SK-N-SH treated with all-trans-retinoic acid at 6 μM for 48 hours (cell line): Measurements from ENCODE around the gene FAM98C.

Source experiments
- ZFP30 ChIP-seq: fragments of 450-650 bp; formaldehyde crosslinking; IDR thresholded peaks from 2 replicates; pipeline ENCODE4 v1.5.0; 2022; ENCODE audit warnings: mild to moderate bottlenecking, moderate library complexity
- TF ChIP-seq, protein P1 (sequence below): fragments of 250-450 bp; sonication (Bioruptor Pico); IDR thresholded peaks from 2 replicates; pipeline ENCODE4 v1.5.0; 2020; ENCODE audit warnings: mild to moderate bottlenecking, moderate library complexity

DNA sequence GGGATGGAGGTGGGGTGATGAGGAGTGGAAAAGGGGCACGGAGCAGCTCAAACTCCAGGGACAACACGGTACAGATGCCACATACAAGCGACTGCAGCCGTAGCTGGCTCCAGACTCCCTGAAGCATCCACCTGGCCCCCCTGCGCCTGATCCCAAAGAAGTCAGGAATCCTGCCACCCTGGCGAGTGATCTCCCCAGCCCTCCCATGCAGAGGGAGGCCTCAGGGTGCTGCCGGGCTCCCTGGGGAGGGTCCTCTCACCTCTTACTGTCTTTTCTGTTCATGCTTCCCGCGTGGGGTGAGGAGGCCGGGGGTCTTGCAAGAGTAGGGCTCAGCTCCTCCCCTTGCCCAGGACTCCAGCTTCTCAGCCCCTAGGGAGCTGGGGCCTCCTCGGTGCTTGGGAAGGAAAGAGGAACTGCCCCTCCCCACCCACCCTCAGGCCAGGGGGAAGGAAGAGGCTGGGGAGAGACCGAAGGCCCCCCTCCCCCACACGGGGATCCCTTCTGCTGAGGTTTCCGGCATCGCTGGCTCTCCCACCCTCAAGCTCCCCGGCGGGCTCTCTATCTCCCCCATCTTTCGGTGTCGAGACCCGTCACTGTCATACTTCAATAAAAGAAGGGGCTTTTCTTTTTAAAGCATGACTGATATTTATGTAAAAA lies 23.0 kb downstream of the FAM98C start, which contains the start of gene RASGRP4:
- TF ChIP-seq ZFP30 (CRISPR knock-in tag) = no peak
- TF ChIP-seq, protein P1, sequence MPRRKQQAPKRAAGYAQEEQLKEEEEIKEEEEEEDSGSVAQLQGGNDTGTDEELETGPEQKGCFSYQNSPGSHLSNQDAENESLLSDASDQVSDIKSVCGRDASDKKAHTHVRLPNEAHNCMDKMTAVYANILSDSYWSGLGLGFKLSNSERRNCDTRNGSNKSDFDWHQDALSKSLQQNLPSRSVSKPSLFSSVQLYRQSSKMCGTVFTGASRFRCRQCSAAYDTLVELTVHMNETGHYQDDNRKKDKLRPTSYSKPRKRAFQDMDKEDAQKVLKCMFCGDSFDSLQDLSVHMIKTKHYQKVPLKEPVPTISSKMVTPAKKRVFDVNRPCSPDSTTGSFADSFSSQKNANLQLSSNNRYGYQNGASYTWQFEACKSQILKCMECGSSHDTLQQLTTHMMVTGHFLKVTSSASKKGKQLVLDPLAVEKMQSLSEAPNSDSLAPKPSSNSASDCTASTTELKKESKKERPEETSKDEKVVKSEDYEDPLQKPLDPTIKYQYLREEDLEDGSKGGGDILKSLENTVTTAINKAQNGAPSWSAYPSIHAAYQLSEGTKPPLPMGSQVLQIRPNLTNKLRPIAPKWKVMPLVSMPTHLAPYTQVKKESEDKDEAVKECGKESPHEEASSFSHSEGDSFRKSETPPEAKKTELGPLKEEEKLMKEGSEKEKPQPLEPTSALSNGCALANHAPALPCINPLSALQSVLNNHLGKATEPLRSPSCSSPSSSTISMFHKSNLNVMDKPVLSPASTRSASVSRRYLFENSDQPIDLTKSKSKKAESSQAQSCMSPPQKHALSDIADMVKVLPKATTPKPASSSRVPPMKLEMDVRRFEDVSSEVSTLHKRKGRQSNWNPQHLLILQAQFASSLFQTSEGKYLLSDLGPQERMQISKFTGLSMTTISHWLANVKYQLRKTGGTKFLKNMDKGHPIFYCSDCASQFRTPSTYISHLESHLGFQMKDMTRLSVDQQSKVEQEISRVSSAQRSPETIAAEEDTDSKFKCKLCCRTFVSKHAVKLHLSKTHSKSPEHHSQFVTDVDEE (CRISPR knock-in tag) = no peak
